ENCODE measurements around the gene TMEM132A. TPM values are rescaled to one million over a fixed set of nuclear protein-coding genes. Genes with fewer than 3 reads are reported as not detected.
A peak's percentile ranks its signal among the peaks of the same experiment; 100 is the strongest.

The TMEM132A gene
- total RNA-seq, 4 donors from 2014 or later, result 7.5 to 9.6 (median 8.0) TPM

GRCh38 chr11:60982184-60982583 lies 57.9 kb downstream of the TMEM132A start:
- H3K27ac ChIP-seq, result no peak overlapping the region
- H3K9me3 ChIP-seq, result no peaks in the 10 kb centered on the region
- H3K4me1 ChIP-seq, result no peaks in the 10 kb centered on the region
- WGBS, result 90% methylated on average over 8 of the region's 8 CpGs
- peaks cover 3% of the 10 kb centered on the region for H3K27me3 ChIP-seq
- DNase-seq (ENCODE audit: low spot score in 2 of 2), result peak in 1 of 2 donors; percentile 35
- TF ChIP-seq POLR2AphosphoS5 (IDR thresholded peaks at IDR 0.05) (no peak), CTCF (IDR thresholded peaks at IDR 0.05) (no peak), EP300 (IDR thresholded peaks at IDR 0.05) (no peak), POLR2A (IDR thresholded peaks at IDR 0.05) (no peak)
- H3K4me3 ChIP-seq, result no peak overlapping the region
- no peaks in the 10 kb centered on the region for H3K36me3 ChIP-seq

- 70% methylated on average over 6 of the region's 6 CpGs for WGBS
- no peak for TF ChIP-seq POLR2AphosphoS5 (IDR thresholded peaks at IDR 0.05)
- TF ChIP-seq CTCF (IDR thresholded peaks at IDR 0.05), result no peak
- TF ChIP-seq EP300 (IDR thresholded peaks at IDR 0.05), result no peak
- TF ChIP-seq POLR2A (IDR thresholded peaks at IDR 0.05), result no peak
- no peaks in the 10 kb centered on the region for H3K9me3 ChIP-seq
- no peak overlapping the region for H3K4me3 ChIP-seq
- no peak overlapping the region for H3K27ac ChIP-seq
- peak in 1 of 2 donors; percentile 10 for DNase-seq (ENCODE audit: low spot score in 2 of 2)
- peaks cover 9% of the 10 kb centered on the region for H3K27me3 ChIP-seq
- no peaks in the 10 kb centered on the region for H3K36me3 ChIP-seq
- H3K4me1 ChIP-seq, result no peaks in the 10 kb centered on the region
These were observed 59.9 kb downstream of the TMEM132A start for GRCh38 chr11:60984149-60984548.

- H3K4me1 ChIP-seq, result no peaks in the 10 kb centered on the region
- no peak overlapping the region for H3K4me3 ChIP-seq
- no peaks in the 10 kb centered on the region for H3K9me3 ChIP-seq
- peaks cover 9% of the 10 kb centered on the region for H3K27me3 ChIP-seq
- TF ChIP-seq POLR2A (IDR thresholded peaks at IDR 0.05) (no peak), POLR2AphosphoS5 (IDR thresholded peaks at IDR 0.05) (no peak), EP300 (IDR thresholded peaks at IDR 0.05) (no peak), CTCF (IDR thresholded peaks at IDR 0.05) (no peak)
- H3K27ac ChIP-seq, result no peak overlapping the region
- 46% methylated on average over 4 of the region's 4 CpGs for WGBS
- peak in 1 of 2 donors; percentile 44 for DNase-seq (ENCODE audit: low spot score in 2 of 2)
- H3K36me3 ChIP-seq, result no peaks in the 10 kb centered on the region
These were observed 60.4 kb downstream of the TMEM132A start for GRCh38 chr11:60984636-60985035.

- Histone ChIP-seq H3K4me1 (no peaks in the 10 kb centered on the region), H3K4me3 (no peak overlapping the region), H3K27me3 (peaks cover 9% of the 10 kb centered on the region), H3K9me3 (no peaks in the 10 kb centered on the region), H3K36me3 (no peaks in the 10 kb centered on the region), H3K27ac (no peak overlapping the region)
- peak in 1 of 2 donors; percentile 24 for DNase-seq (ENCODE audit: low spot score in 2 of 2)
- TF ChIP-seq EP300 (IDR thresholded peaks at IDR 0.05) (no peak), POLR2AphosphoS5 (IDR thresholded peaks at IDR 0.05) (no peak), CTCF (IDR thresholded peaks at IDR 0.05) (no peak), POLR2A (IDR thresholded peaks at IDR 0.05) (no peak)
- WGBS, result 81% methylated on average over 2 of the region's 2 CpGs
These were observed 61.2 kb downstream of the TMEM132A start for GRCh38 chr11:60985501-60985900.

- H3K4me3 ChIP-seq, result no peak overlapping the region
- no peaks in the 10 kb centered on the region for H3K36me3 ChIP-seq
- peak in 1 of 2 donors; percentile 65 for DNase-seq (ENCODE audit: low spot score in 2 of 2)
- H3K27ac ChIP-seq, result no peak overlapping the region
- no peaks in the 10 kb centered on the region for H3K4me1 ChIP-seq
- no peaks in the 10 kb centered on the region for H3K9me3 ChIP-seq
- TF ChIP-seq POLR2A (IDR thresholded peaks at IDR 0.05), result no peak
- TF ChIP-seq POLR2AphosphoS5 (IDR thresholded peaks at IDR 0.05), result no peak
- TF ChIP-seq CTCF (IDR thresholded peaks at IDR 0.05), result no peak
- TF ChIP-seq EP300 (IDR thresholded peaks at IDR 0.05), result no peak
- 63% methylated on average over 17 of the region's 17 CpGs for WGBS
- H3K27me3 ChIP-seq, result peaks cover 9% of the 10 kb centered on the region
These were observed 62.0 kb downstream of the TMEM132A start for GRCh38 chr11:60985991-60986915.

Measured in suprapubic skin (tissue), 4 donors.